Vein endothelial cell (primary cell): ENCODE data around the gene PIK3C3. TPM values are rescaled to one million over a fixed set of nuclear protein-coding genes. Genes with fewer than 3 reads are reported as not detected.

ENCODE experiments used
- total RNA-seq: library from RNA; depleted of rRNA; stranded (reverse); fragments of >200 nt; gene quantifications from 2 replicates; pipeline ENCODE4 v1.2.3, GENCODE V29; 2012

Gene PIK3C3
- 49.6 and 59.2 TPM in 2 replicates for total RNA-seq

DNA sequence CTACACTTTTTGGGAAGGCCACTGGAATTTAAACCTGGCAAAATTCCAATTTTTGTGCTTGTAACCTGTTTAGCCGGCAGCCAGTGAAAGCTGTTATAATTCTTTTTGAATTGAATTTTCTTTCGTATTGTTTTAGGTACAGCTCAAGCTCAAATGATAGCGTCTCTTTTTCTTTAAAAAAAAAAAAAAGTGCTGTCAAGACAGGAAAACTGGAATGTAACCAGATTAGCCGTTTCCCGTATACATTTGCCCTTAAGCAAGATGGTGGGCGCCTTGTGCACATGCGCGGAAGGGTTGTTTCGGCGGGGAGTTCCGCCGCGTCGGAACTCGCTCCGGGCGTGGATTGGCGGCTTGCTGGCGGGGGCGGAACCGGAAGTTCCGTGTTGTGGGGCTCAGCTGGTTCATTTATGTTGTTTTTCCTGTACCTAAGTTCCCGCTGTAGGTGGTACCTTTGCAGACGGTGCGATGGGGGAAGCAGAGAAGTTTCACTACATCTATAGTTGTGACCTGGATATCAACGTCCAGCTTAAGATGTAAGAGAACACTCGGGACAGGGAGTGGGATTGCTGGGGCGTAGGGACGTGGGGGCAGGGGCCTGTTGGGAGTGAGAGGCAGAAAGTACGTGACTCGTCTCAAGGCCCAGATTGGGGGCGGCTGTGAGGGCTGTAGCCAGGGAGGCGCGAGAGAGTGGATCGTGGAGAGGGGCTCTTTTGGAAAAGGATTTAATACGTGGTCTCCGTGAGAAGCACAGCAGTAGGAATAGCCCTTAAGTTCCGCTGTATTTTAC, at the start of gene PIK3C3:
Gene PIK3C3, plus strand, starts transcription at position 408 of the 787 bp plus-strand sequence. Its CDS starts 58 bp downstream, at position 466.

